ENCODE measurements around the gene RIN3.

The RIN3 gene

DNA sequence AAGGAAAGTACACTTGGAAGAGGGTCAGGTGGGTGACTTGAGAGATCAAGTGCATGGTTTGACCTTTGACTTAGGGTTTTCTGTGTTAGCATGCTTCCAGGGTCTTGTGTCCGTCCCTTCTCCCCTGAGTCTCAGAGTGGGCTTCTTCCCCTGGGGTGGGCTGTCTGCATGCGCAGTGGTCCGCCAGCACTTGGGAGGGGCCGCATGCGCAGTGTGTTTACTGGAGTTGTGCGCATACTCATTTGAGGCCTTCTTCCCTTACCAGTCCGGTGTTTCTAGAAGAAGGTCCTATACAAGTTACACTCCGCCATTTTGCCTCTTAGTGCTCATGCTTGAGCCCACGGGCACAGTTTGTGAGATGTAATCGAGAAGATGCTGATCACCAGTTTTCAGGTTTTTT lies 58.5 kb downstream of the RIN3 start:
- H3K27ac Mint-ChIP-seq, result no peak overlapping the region
- H3K27me3 Mint-ChIP-seq (ENCODE audit: low read depth, poor library complexity), result peaks cover 6% of the 10 kb centered on the region
- H3K9me3 Mint-ChIP-seq, result peaks cover 7% of the 10 kb centered on the region
- H3K4me3 Mint-ChIP-seq, result no peak overlapping the region
- no peaks in the 10 kb centered on the region for H3K4me1 Mint-ChIP-seq
- DNase-seq, result no peak
- peaks cover 4% of the 10 kb centered on the region for H3K36me3 Mint-ChIP-seq (ENCODE audit: low read depth)
- TF ChIP-seq CTCF (IDR thresholded peaks at IDR 0.05), result no peak

- no peak overlapping the region for H3K27ac Mint-ChIP-seq
- peaks cover 6% of the 10 kb centered on the region for H3K27me3 Mint-ChIP-seq (ENCODE audit: low read depth, poor library complexity)
- H3K36me3 Mint-ChIP-seq (ENCODE audit: low read depth), result no peaks in the 10 kb centered on the region
- DNase-seq, result no peak
- no peak for TF ChIP-seq CTCF (IDR thresholded peaks at IDR 0.05)
- no peak overlapping the region for H3K4me3 Mint-ChIP-seq
- no peaks in the 10 kb centered on the region for H3K9me3 Mint-ChIP-seq
- H3K4me1 Mint-ChIP-seq, result no peaks in the 10 kb centered on the region
Measured at GRCh38 chr14:92573761-92574498, 60.3 kb downstream of the RIN3 start.

- no peak overlapping the region for H3K27ac Mint-ChIP-seq
- no peaks in the 10 kb centered on the region for H3K4me1 Mint-ChIP-seq
- no peak for TF ChIP-seq CTCF (IDR thresholded peaks at IDR 0.05)
- no peak overlapping the region for H3K4me3 Mint-ChIP-seq
- H3K27me3 Mint-ChIP-seq (ENCODE audit: low read depth, poor library complexity), result peaks cover 6% of the 10 kb centered on the region
- no peaks in the 10 kb centered on the region for H3K36me3 Mint-ChIP-seq (ENCODE audit: low read depth)
- no peaks in the 10 kb centered on the region for H3K9me3 Mint-ChIP-seq
- no peak for DNase-seq
Measured at GRCh38 chr14:92575061-92575747, 61.6 kb downstream of the RIN3 start.

DNA sequence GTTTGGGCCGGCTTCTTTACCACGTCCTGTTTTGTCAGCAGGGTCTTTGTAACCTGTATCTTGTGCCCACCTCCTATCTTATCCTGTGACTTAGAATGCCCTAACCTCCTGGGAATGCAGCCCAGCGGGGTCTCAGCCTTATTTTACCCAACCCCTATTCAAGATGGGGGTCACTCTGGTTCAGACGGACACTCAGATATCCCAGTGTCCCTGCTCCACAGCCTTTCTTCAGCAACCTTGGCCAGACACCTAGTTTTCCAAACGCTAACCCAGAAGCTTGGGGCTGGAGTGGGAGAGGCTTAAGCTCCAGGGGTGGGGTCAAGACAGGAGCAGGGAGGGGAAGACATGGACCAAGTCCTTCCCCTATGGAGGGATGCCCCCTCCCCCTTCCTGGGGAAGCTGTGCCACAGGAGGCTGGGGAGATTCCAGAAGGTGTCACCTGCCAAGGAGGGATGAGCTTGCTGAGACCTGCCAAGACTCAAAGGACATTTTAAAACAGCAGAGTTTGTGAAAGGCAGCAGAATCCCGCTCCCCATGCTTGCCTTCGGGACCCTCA lies 62.2 kb downstream of the RIN3 start:
- H3K9me3 Mint-ChIP-seq, result no peaks in the 10 kb centered on the region
- H3K4me1 Mint-ChIP-seq, result no peaks in the 10 kb centered on the region
- no peak overlapping the region for H3K4me3 Mint-ChIP-seq
- DNase-seq, result no peak
- TF ChIP-seq CTCF (IDR thresholded peaks at IDR 0.05), result no peak
- H3K27ac Mint-ChIP-seq, result no peak overlapping the region
- H3K27me3 Mint-ChIP-seq (ENCODE audit: low read depth, poor library complexity), result peaks cover 6% of the 10 kb centered on the region
- H3K36me3 Mint-ChIP-seq (ENCODE audit: low read depth), result no peaks in the 10 kb centered on the region

DNA sequence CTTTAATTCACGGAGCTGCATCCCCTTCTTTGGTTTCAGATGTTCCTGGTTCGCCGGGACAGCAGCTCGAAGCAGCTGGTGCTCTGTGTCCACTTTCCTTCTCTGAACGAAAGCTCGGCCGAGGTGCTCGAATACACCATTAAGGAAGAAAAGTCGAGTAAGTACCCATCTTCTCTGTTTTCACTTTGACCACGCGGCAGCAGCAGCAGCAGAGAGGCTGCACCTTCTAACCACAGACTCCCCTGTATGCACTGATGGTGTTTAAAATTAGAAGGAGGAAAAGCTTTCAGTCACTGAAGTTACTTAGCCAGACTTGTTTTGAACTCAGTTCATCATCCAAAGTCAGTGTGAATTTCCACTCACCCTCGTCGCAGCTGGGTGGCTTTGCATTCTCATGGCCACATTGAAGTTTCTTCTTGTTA lies 63.8 kb downstream of the RIN3 start:
- H3K36me3 Mint-ChIP-seq (ENCODE audit: low read depth), result peaks cover 5% of the 10 kb centered on the region
- no peak overlapping the region for H3K4me3 Mint-ChIP-seq
- no peaks in the 10 kb centered on the region for H3K9me3 Mint-ChIP-seq
- H3K4me1 Mint-ChIP-seq, result peaks cover 6% of the 10 kb centered on the region
- no peak for DNase-seq
- no peak overlapping the region for H3K27ac Mint-ChIP-seq
- H3K27me3 Mint-ChIP-seq (ENCODE audit: low read depth, poor library complexity), result peaks cover 3% of the 10 kb centered on the region
- TF ChIP-seq CTCF (IDR thresholded peaks at IDR 0.05), result no peak
